HEK293 (cell line): ENCODE measurements around the gene FAM118B.

Experiments used
- CTCF ChIA-PET: fragments of 350-600 bp; formaldehyde crosslinking; extraction: SDS; loops from one replicate; lab custom pipeline; 2021; ENCODE audit warnings: antibody characterized with exemption; lab: Yijun Ruan, JAX
- POLR2A ChIA-PET: fragments of 300-600 bp; formaldehyde crosslinking; extraction: SDS; loops from one replicate; lab custom pipeline; 2020; ENCODE audit warnings: antibody characterized with exemption, inconsistent platforms; lab: Yijun Ruan, JAX
- H3K27ac ChIP-seq: fragments of 200-500 bp; sonication (Bioruptor generic); 2 replicates; pipeline ENCODE4 v1.5.1; 2014; ENCODE audit warnings: low read depth, low read length, control low read depth, inconsistent platforms; ENCODE audit errors: extremely low read depth
- H3K36me3 ChIP-seq, 2 experiments: fragments of 200-500 bp in 1 of 2; sonication (Bioruptor generic) in 1 of 2; 1 replicate in 1 of 2; 2 replicates in 1 of 2; pipeline ENCODE4 v1.5.1; 2014 to 2017; ENCODE audit warnings: inconsistent platforms in 2 of 2, low read length in 2 of 2; ENCODE audit not compliant: control insufficient read depth in 2 of 2, insufficient read depth in 1 of 2
- H3K4me1 ChIP-seq: fragments of 200-500 bp; sonication (Bioruptor generic); 2 replicates; pipeline ENCODE4 v1.5.1; 2014; ENCODE audit warnings: mild to moderate bottlenecking, low read length, inconsistent platforms; ENCODE audit not compliant: control insufficient read depth, insufficient read depth
- H3K4me3 ChIP-seq: 2 replicates; pipeline ENCODE4 v1.5.1; 2011; ENCODE audit warnings: low read depth, mild to moderate bottlenecking, control low read depth, low read length, moderate library complexity
- H3K9me3 ChIP-seq: fragments of 200-500 bp; sonication (Bioruptor generic); 2 replicates; pipeline ENCODE4 v1.5.1; 2014; ENCODE audit warnings: low read depth, low read length, inconsistent platforms; ENCODE audit not compliant: control insufficient read depth, insufficient read depth
- AEBP2 ChIP-seq: fragments of 450-650 bp; formaldehyde crosslinking; IDR thresholded peaks from 2 replicates; pipeline ENCODE4 v1.5.1; 2016; ENCODE audit warnings: missing biosample characterization, missing genetic modification characterization, borderline replicate concordance
- KLF17 ChIP-seq: fragments of 450-650 bp; formaldehyde crosslinking; IDR thresholded peaks from 2 replicates; pipeline ENCODE4 v1.5.1; 2016; ENCODE audit warnings: missing biosample characterization, missing genetic modification characterization
- PRDM1 ChIP-seq: fragments of 450-650 bp; formaldehyde crosslinking; IDR thresholded peaks from 2 replicates; pipeline ENCODE4; 2016; ENCODE audit warnings: missing biosample characterization, missing genetic modification characterization
- TCF7L2 ChIP-seq: IDR thresholded peaks from 2 replicates; pipeline ENCODE4 v1.6.1; 2011; ENCODE audit warnings: low read depth, mild to moderate bottlenecking, inconsistent platforms, low read length, moderate library complexity, borderline replicate concordance
- ZBTB21 ChIP-seq: fragments of 450-650 bp; formaldehyde crosslinking; IDR thresholded peaks from 2 replicates; pipeline ENCODE4 v1.5.1; 2017; ENCODE audit warnings: missing biosample characterization, missing genetic modification characterization
- ZBTB7A ChIP-seq: fragments of 450-650 bp; formaldehyde crosslinking; IDR thresholded peaks from 2 replicates; pipeline ENCODE4 v1.5.1; 2016; ENCODE audit warnings: low read depth, missing biosample characterization, missing genetic modification characterization
- ZNF112 ChIP-seq: fragments of 450-650 bp; formaldehyde crosslinking; IDR thresholded peaks from 2 replicates; pipeline ENCODE4 v1.5.0; 2017; ENCODE audit warnings: missing biosample characterization, missing genetic modification characterization
- ZNF18 ChIP-seq: fragments of 450-650 bp; formaldehyde crosslinking; IDR thresholded peaks from 2 replicates; pipeline ENCODE4 v1.5.1; 2016; ENCODE audit warnings: missing biosample characterization, missing genetic modification characterization
- ZNF311 ChIP-seq: fragments of 450-650 bp; formaldehyde crosslinking; IDR thresholded peaks from 2 replicates; pipeline ENCODE4 v1.5.1; 2017; ENCODE audit warnings: missing biosample characterization, missing genetic modification characterization, borderline replicate concordance
- ZNF394 ChIP-seq: fragments of 450-650 bp; formaldehyde crosslinking; IDR thresholded peaks from 2 replicates; pipeline ENCODE4 v1.5.1; 2016; ENCODE audit warnings: missing biosample characterization, missing genetic modification characterization, mild to moderate bottlenecking, moderate library complexity, borderline replicate concordance
- ZNF398 ChIP-seq: fragments of 450-650 bp; formaldehyde crosslinking; IDR thresholded peaks from 2 replicates; pipeline ENCODE4 v1.5.1; 2017; ENCODE audit warnings: missing biosample characterization, missing genetic modification characterization
- ZNF555 ChIP-seq: fragments of 450-650 bp; formaldehyde crosslinking; conservative IDR thresholded peaks from 2 replicates; pipeline ENCODE4 v1.5.1; 2017; ENCODE audit warnings: missing biosample characterization, mild to moderate bottlenecking, missing genetic modification characterization, inconsistent platforms
- ZNF560 ChIP-seq: fragments of 450-650 bp; formaldehyde crosslinking; IDR thresholded peaks from 2 replicates; pipeline ENCODE4 v1.5.1; 2017; ENCODE audit warnings: missing biosample characterization, missing genetic modification characterization, borderline replicate concordance
- ZNF600 ChIP-seq: fragments of 450-650 bp; formaldehyde crosslinking; IDR thresholded peaks from 2 replicates; pipeline ENCODE4 v1.5.1; 2016; ENCODE audit warnings: missing biosample characterization, missing genetic modification characterization
- ZNF626 ChIP-seq: fragments of 450-650 bp; sonication (Bioruptor Pico); formaldehyde crosslinking; IDR thresholded peaks from 2 replicates; pipeline ENCODE4 v1.5.1; 2018; ENCODE audit warnings: missing biosample characterization, missing genetic modification characterization, inconsistent platforms
- ZNF670 ChIP-seq: fragments of 450-650 bp; formaldehyde crosslinking; IDR thresholded peaks from 2 replicates; pipeline ENCODE4 v1.5.1; 2016; ENCODE audit warnings: missing biosample characterization, missing genetic modification characterization, low read depth
- ZNF701 ChIP-seq: fragments of 450-650 bp; formaldehyde crosslinking; IDR thresholded peaks from 2 replicates; pipeline ENCODE4 v1.5.1; 2016; ENCODE audit warnings: missing biosample characterization, missing genetic modification characterization
- ZNF76 ChIP-seq: fragments of 450-650 bp; formaldehyde crosslinking; IDR thresholded peaks from 2 replicates; pipeline ENCODE4; 2016; ENCODE audit warnings: low read depth, missing biosample characterization, missing genetic modification characterization, borderline replicate concordance
- ZNF792 ChIP-seq: fragments of 450-650 bp; formaldehyde crosslinking; IDR thresholded peaks from 2 replicates; pipeline ENCODE4 v1.5.1; 2016; ENCODE audit warnings: missing biosample characterization, missing genetic modification characterization
- ZNF830 ChIP-seq: fragments of 450-650 bp; IDR thresholded peaks from 2 replicates; pipeline ENCODE4 v1.5.0; 2018; ENCODE audit warnings: missing biosample characterization, missing genetic modification characterization, low read depth, mild to moderate bottlenecking, moderate library complexity
- TF ChIP-seq, protein P1 (sequence below): fragments of 450-650 bp; formaldehyde crosslinking; IDR thresholded peaks from 2 replicates; pipeline ENCODE4 v1.5.1; 2016; ENCODE audit warnings: missing biosample characterization, missing genetic modification characterization
- TF ChIP-seq, protein P2 (sequence below): fragments of 450-650 bp; formaldehyde crosslinking; conservative IDR thresholded peaks from 2 replicates; pipeline ENCODE4 v1.5.1; 2016; ENCODE audit warnings: low read depth, missing biosample characterization, missing genetic modification characterization
- TF ChIP-seq, protein P3 (sequence below): fragments of 450-650 bp; formaldehyde crosslinking; optimal IDR thresholded peaks from 2 replicates; pipeline ENCODE3; 2016; ENCODE audit warnings: missing biosample characterization, mild to moderate bottlenecking, missing genetic modification characterization

FAM118B gene

DNA sequence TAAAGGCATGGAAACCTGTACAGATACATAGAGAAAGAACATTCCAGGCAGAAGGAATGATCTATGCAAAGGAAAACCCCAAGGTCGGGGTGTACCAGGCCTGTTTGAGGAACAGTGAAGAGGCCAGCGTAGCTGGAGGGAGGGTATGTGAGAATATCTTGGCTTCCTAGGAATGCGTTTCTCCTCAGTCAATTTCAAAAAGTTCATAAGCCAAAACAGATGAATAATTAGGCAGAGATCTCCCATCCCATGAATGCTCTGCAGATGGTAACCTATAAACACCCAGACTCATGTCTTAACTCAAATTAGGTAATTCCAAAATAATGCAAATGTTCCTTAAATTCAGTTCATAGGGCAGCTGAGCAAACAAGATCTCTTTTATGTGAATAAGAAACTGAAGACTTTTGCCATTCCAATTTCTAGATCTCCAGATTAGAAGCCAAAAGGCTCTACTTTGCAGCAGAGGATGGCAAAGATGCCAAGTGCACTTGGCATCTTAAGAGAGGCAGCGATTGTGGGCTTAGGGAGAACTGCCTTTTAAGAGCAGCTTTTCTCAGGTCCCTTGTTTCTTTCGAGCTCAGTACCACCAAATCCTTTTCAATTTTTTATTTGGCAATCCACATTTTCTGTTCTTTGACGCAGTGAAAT, 13.2 kb downstream of the FAM118B start:
- TF ChIP-seq KLF17 (tag by site-specific recombination) (no peak), ZNF600 (tag by site-specific recombination) (no peak), TCF7L2 (no peak), ZBTB21 (tag by site-specific recombination) (no peak), ZNF701 (tag by site-specific recombination) (no peak), ZBTB7A (no peak), ZNF398 (no peak), ZNF18 (tag by site-specific recombination) (no peak), ZNF394 (no peak), ZNF830 (tag by site-specific recombination) (no peak), AEBP2 (no peak), ZNF792 (tag by site-specific recombination) (no peak), ZNF670 (tag by site-specific recombination) (no peak)
- TF ChIP-seq, protein P1, sequence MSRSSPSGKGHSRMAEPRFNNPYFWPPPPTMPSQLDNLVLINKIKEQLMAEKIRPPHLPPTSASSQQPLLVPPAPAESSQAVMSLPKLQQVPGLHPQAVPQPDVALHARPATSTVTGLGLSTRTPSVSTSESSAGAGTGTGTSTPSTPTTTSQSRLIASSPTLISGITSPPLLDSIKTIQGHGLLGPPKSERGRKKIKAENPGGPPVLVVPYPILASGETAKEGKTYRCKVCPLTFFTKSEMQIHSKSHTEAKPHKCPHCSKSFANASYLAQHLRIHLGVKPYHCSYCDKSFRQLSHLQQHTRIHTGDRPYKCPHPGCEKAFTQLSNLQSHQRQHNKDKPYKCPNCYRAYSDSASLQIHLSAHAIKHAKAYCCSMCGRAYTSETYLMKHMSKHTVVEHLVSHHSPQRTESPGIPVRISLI (tag by site-specific recombination): no peak
- ChIA-PET POLR2A (interaction anchor here (0.8 kb wide), 1 partner anchor 44 kb away, joined by 3 read pairs; the partner anchor contains the start of genes FOXRED1 and SRPRA), CTCF (no interaction called here)
- no peaks in the 10 kb centered on the region for H3K9me3 ChIP-seq
- no peaks in the 10 kb centered on the region for H3K4me1 ChIP-seq
- peaks cover 0 to 1% of the 10 kb centered on the region in 2 experiments; a peak in 1 of 3 replicates for H3K36me3 ChIP-seq
- H3K27ac ChIP-seq: no peak overlapping the region
- H3K4me3 ChIP-seq: no peak overlapping the region

- Histone ChIP-seq H3K9me3 (no peaks in the 10 kb centered on the region), H3K27ac (no peak overlapping the region)
- POLR2A ChIA-PET: interaction anchor here (0.8 kb wide), 1 partner anchor 44 kb away, joined by 3 read pairs; the partner anchor contains the start of genes FOXRED1 and SRPRA
- TF ChIP-seq ZNF626: no peak
- TF ChIP-seq ZNF76 (tag by site-specific recombination): no peak
- no peak for TF ChIP-seq ZNF555 (tag by site-specific recombination)
- TF ChIP-seq, protein P2, sequence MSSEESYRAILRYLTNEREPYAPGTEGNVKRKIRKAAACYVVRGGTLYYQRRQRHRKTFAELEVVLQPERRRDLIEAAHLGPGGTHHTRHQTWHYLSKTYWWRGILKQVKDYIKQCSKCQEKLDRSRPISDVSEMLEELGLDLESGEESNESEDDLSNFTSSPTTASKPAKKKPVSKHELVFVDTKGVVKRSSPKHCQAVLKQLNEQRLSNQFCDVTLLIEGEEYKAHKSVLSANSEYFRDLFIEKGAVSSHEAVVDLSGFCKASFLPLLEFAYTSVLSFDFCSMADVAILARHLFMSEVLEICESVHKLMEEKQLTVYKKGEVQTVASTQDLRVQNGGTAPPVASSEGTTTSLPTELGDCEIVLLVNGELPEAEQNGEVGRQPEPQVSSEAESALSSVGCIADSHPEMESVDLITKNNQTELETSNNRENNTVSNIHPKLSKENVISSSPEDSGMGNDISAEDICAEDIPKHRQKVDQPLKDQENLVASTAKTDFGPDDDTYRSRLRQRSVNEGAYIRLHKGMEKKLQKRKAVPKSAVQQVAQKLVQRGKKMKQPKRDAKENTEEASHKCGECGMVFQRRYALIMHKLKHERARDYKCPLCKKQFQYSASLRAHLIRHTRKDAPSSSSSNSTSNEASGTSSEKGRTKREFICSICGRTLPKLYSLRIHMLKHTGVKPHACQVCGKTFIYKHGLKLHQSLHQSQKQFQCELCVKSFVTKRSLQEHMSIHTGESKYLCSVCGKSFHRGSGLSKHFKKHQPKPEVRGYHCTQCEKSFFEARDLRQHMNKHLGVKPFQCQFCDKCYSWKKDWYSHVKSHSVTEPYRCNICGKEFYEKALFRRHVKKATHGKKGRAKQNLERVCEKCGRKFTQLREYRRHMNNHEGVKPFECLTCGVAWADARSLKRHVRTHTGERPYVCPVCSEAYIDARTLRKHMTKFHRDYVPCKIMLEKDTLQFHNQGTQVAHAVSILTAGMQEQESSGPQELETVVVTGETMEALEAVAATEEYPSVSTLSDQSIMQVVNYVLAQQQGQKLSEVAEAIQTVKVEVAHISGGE: no peak
- TF ChIP-seq, protein P3, sequence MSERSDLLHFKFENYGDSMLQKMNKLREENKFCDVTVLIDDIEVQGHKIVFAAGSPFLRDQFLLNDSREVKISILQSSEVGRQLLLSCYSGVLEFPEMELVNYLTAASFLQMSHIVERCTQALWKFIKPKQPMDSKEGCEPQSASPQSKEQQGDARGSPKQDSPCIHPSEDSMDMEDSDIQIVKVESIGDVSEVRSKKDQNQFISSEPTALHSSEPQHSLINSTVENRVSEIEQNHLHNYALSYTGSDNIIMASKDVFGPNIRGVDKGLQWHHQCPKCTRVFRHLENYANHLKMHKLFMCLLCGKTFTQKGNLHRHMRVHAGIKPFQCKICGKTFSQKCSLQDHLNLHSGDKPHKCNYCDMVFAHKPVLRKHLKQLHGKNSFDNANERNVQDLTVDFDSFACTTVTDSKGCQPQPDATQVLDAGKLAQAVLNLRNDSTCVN (tag by site-specific recombination): no peak
- no peak for TF ChIP-seq PRDM1 (tag by site-specific recombination)
- TF ChIP-seq ZNF311 (tag by site-specific recombination): no peak
- TF ChIP-seq ZNF112 (tag by site-specific recombination): no peak
- TF ChIP-seq ZNF560 (tag by site-specific recombination): no peak
These were observed 13.7 kb downstream of the FAM118B start for GRCh38 chr11:126225295-126225665.

More at GRCh38 chr11:126225295-126225665, 13.7 kb downstream of the FAM118B start:
- Histone ChIP-seq H3K36me3 (peaks cover 0 to 6% of the 10 kb centered on the region in 2 experiments; a peak in 1 of 3 replicates), H3K4me3 (no peak overlapping the region), H3K4me1 (no peaks in the 10 kb centered on the region)
- CTCF ChIA-PET: no interaction called here
